Stimulated activated CD4-positive, alpha-beta T cell treated with anti-CD3 and anti-CD28 coated beads, TNF-alpha, amount 100 ng/mL, for 24 hours (primary cell): ENCODE data around the gene IQGAP3.
A peak's percentile ranks its signal among the peaks of the same experiment; 100 is the strongest.

ENCODE experiments used
- DNase-seq, 3 experiments: peaks; one replicate each; pipeline ENCODE4 v3.0.0-alpha.2; 2020; ENCODE audit warnings: low read depth in 3 of 3

Gene IQGAP3

DNA sequence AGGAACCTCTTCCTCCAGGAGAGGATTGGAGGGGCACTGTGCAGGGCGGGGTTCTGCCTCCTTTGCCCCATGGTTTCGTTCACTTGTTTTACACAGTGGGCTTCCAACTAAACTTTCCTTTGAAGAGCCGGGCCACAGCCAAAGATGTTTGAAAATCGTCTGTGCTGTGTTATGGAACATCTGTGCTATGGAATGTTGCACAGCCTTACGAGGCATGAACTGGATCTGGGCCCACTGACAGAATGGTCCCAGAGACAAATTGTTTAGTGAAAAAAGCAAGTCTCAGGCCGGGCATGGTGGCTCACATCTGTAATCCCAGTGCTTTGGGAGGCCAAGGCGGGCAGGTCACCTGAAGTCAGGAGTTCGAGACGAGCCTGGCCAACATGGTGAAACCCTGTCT is 59.2 kb downstream of the IQGAP3 start:
- no peak for DNase-seq

DNA sequence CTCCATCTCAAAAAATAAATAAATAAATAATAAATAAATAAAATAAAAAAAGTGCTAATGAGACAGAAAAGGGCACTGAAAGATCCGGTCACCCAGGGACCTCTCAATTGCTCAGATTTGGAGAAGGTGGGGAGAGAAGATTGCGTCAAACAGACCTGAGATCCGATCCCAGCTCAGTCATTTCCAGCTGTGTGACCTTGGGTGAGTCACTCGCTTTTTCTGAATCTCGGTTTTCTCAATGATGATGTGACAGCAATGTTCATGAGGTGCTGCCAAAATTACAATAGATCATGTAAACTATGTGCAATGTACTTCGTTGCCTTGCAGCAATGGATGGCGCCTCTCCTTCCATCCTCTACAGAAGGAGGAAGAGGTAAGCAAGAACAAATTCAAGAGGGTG is 60.7 kb downstream of the IQGAP3 start:
- DNase-seq: no peak

DNA sequence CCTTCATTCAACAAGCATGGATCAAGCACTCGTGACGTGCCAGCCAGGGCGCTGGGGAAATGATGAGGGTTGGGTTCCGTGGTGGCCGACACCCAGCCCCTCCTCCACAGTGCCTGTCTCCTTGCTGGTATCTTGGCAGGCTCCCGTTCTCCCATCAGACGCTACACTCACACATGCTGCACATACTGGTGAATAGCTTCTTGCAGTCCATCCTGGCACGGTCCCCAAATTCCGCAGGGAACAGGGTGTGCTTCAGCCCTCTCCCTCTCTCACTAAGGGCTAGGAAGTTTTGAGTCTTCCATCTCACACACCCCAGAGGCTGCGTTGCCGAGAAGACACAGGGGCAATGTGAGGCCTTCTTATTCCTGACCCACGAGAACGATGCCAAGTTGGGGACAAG is 61.7 kb downstream of the IQGAP3 start:
- DNase-seq: no peak

DNA sequence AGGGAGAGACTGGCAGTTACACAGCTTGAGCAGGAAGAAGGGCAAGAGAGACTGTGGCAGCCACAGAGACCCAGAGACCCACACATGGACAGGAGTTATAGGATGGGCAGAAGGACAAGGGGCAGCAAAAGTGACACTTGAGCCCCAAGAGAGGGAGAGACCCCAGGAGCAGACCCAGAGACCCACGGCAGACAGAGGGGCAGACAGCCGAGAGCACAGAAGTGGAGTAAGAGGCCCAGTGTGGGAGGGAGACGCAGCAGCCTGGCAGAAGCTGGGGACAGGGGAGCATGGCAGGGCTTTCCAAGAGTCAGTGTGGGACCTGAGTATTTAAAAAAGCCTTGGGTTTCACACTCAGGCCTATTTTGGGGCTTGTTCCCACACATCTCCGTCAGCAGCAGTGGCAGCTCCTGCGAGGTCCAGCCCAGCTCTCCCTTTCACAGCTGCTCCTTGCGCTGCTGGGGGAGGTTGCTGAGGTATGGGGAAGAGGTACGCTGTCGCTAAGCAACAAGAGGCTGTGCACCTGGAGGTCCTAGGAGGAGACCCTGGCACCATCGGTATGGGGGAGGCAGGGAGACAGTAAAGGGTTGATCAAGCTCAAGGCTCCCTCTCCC is 62.8 kb downstream of the IQGAP3 start:
- DNase-seq: no peak

DNA sequence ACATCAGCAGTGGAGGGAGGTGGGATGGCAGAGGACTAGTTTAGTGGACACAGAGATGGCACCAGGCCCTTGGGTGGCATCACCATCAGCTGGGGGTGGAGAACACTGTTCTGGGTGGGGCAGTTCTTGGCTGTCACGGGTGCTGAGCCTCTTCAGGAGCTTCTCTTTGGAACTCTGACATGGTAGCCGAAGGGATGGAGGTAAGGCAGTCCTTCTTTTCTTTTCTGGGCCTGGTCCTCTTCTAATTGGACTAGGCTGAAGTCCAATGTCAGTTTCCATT is 63.5 kb downstream of the IQGAP3 start:
- no peak for DNase-seq

DNA sequence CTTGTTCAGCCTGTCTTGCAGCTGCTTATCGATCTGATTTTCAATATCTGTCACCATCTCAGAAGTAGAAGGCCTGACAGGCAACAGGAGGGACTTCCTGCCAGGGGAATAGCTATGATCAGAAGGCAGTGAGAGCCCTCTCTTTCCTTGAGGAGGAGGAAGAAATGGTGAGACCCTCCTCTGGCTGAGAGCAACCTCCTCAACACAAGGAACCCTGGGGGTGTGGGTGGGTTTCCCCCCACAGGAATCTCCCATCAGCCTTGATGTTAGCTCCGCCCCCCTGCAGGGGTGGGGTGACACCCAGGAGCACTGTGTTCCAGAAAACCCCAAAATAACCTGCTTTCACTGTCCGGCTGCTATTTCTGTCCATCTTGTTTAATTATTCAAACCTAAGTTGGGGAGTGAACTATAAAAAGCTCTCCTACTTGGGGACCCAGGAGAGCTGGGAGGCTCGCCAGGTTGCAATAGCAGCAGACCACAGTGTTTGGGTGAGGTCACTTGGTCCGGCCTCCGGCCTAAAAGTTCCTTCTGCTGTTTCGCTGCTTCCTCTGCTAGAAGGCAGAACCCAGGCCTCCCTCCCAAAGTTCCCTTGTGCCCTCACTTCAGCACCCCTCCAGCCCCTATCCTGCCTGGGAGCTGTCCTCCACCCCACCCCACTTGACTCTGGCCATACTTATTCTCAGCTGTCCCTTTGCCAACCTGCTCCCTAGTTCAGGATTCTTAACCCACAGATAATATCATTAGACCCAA is 64.0 kb downstream of the IQGAP3 start:
- no peak for DNase-seq

DNA sequence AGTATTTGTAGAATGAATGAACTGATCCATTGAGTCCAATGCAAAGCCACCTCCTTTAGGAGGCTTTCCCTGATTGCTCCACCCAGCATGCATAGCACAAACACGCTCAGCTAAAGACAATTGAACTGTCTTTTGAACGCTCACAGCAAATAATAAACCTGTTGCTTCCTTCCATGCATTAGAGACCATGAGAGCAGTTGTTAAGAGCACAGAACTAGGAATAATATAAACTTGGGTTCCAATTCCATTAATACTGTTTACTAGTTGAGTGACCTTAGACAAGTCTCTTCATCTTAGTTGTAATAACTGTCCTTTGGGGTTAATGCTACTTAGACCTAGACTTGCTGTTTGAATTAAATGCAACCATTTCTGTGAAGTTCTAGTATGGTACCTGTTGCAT is 65.9 kb downstream of the IQGAP3 start:
- no peak for DNase-seq

DNA sequence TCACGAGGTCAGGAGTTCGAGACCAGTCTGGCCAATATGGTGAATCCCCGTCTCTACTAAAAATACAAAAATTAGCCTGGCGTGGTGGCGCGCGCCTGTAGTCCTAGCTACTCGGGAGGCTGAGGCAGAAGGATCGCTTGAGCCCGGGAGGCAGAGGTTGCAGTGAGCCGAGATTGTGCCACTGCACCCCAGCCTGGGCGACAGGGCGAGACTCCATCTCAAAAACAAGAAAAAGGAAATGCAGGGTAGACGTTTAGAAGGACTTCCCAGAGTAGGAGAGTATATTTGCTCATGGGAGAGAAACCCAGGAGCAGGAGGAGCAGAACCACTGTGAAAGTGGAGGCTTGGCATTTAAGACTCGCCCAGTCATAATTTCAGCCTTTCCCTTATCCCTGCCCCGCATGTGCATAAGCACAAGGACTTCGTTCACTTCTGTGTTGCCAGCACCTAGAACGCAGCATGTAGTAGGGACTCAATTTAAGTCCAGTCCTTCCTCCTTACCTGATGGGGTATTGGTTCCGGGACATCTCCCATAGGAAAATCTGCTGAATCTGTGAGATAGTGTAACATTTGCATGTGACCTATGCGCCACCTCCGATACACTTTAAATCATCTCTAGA is 66.6 kb downstream of the IQGAP3 start:
- DNase-seq: no peak

DNA sequence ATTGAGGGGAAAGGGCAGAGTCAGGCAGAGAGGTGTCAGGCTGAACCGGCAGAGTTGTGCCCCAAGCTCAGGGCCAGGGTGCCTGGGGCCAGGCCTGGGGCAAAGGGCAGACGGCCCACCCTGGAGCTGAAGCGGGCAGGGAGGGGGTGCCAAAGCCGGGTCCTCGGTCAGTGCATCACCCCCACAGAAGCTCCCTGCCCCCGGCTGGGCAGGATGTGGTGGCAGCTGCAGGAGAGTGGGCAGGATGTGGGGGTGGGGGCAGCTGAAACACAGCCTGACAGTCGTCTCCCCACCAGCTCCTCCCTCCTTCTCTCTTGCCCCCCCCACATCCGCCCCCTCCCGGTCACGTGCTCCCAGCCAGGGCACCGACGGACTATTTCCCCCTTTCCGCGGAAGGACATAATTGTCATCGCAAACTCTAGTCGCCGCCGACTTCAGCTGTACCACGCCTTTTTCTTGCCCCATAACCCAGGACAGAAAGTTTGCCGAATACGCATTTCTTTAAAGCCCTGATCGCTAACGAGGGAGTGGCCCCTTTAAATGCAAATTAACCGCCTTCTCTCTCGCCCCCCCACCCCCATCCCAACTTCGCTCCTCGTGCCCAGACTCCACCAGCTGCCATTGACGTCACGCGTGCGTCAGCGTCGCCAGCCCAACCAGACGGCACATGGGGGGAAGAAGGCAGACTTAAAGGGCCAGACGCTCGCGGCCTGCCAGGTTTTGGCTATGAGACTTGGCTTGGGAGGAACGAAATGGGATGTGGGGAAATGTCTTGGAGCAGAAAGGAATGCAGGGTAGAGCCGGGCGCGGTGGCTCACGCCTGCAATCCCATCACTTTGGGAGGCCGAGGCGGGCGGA is 67.3 kb downstream of the IQGAP3 start:
- DNase-seq: peak; percentile 97 to 98 (median 98)

DNA sequence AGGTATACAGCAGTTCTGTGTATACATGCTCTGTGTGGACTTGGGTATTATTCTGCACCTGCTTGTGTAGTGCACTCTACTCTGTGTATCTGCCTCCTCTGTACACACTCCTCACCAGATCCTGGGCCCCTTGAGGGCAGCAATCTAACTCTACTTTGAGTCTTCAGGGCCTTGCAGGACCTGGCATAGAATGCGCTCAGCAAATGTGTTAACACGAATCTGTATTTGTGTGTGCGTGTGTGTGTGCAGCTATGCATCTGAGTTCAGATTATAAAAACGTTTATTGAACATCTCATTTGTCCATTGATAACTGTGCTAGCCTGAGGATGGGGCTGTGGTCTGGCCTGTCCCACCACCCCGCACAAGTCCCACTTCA is 67.9 kb downstream of the IQGAP3 start:
- DNase-seq: no peak

DNA sequence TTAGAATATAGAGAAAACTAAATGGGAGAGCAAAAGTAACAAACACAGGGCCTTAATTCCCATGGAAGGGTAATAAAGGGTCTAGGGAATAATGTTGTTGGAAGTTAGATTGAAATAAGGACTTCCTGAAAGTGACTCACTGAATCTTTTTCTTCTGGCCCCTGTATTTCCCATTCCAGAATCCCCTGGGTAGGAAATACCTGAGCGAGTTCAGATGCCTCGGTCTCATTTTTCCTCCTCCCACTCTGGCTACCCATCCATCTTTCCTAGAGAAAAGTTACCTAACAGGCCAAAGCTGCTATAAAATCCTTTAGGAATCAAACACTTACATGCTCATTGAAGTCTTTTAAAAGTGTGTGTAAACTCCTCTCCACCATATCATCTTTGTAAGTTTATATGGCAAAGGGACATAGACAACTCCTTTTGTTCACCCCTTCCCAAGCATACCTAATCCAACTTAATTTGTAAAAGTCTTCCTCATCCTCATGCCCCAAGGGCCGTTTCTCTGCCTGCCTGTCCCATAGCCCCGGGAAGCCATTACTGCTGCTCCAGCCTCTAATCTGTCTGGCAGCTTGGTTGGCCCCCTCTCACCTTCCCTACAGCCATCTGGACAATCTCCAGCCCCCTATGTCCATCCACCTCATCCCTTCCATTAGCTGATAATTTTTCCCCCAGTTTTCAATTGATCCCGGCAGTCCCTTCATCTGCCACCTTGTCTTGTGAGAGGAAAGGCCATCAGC is 68.5 kb downstream of the IQGAP3 start:
- no peak for DNase-seq

DNA sequence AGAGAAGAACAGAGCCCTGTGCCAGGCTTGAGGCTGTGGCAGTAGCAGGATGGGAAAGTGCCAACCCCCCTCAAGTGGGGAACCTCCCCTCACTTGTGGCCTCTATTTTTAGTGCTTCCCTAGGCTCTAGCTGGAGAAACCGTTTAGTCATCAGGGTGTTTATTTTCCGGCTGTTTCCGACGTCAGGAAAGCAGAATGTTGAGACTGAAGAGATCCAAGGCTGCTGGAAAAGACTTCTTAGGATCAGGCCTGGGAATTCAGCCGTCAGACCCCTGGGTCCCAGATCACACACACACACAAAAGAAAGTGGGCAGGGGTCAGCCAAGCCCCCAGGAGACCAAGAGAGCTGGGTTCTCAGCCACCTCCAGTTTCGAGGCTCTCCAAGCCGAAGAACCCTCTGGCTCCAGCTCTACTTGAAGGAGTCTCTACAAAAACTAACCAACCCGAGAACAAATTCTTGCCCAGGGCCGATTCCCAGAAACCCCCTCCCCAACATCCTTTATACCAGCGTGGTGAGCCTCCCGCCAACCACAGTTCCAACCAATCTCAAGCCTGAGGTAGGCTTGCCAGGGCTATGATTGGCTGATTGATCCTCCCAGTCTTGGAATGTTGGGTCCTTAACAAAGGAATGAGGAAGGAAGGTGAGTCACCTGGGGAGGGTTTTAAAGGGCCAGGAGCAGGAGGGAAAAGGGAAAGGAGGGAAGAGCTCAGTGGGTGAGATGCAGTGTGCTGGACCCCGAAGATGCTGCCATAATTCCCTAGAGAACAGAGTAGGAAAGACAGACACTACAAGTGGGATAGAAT is 69.3 kb downstream of the IQGAP3 start:
- DNase-seq: no peak

DNA sequence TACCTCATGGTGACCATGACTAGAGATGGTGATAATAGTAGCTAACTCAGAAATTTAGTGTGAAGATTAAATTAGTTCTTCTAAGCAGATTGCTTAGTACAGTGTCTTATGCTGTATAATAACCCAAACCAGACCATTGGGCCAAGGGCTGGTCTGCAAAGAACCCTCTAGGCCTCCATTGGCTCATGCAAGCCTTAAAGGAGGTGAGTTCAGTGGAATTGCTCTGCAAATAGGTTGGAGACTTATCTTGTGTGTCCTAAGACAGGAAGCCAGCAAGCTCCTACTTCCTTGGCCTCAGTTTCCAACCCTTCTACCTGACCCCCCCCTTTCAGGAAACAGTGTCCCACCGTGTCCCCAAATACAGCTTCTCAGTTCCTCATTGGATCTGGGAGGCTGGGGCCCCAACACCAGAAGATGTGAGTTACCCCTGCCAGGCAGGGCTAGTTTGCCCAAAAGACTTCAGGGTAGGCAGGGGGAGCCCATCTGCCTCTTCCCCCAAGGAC is 69.9 kb downstream of the IQGAP3 start:
- DNase-seq: no peak

DNA sequence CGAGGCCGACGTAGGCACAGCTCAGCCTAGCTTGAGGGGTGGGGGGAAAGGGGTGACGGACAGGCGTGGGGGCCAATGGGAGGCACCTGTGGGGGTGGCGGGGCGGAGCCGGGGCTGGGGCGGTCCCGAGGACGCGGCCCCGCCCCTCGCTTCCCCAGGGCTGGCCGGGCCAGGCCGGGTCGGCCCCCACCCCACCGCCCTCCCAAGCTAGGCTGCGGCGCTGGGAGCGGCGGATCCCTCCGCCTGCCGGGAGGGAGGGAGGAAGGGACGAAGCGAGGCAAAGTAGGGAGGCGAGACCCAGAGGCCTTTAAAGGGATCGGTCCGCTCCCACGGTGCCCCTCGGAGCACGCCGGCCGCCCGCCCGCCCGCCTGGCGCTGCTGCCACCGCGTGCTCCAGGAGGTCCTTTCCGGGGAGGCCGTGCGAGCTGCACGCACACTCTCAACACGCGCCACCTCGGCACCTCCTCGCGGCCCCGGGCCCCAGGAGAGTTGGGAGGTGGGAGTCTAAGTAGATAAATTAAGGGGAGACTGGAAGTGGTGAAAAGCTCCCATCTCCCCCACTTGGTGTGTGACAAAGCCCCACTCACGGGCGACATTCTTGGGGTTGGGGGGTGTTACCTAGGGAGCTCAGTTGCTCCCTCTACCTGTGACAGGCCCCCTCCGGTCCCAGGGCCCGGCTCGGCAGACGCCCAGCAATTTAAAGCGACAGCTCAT is 71.4 kb downstream of the IQGAP3 start:
- peak; percentile 82 to 91 (median 90) for DNase-seq

DNA sequence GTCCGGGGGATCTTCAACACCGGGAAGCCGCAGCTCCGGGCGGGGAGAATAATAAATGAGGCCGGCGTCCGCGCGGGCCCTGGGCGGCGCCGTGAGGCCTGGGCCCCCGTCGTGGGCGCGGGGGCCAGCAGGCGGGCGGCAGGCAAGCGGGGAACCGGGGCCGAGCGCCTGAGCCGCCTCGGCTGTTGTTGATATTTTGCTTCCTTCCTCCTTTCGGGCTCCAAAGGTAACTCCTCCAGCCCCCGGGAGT is 71.9 kb downstream of the IQGAP3 start, which contains the start of gene MEF2D:
MEF2D (minus strand) TSS at position 233 of the 250 bp plus-strand sequence. CDS start 17,483 bp downstream, outside the sequence.
- no peak for DNase-seq

DNA sequence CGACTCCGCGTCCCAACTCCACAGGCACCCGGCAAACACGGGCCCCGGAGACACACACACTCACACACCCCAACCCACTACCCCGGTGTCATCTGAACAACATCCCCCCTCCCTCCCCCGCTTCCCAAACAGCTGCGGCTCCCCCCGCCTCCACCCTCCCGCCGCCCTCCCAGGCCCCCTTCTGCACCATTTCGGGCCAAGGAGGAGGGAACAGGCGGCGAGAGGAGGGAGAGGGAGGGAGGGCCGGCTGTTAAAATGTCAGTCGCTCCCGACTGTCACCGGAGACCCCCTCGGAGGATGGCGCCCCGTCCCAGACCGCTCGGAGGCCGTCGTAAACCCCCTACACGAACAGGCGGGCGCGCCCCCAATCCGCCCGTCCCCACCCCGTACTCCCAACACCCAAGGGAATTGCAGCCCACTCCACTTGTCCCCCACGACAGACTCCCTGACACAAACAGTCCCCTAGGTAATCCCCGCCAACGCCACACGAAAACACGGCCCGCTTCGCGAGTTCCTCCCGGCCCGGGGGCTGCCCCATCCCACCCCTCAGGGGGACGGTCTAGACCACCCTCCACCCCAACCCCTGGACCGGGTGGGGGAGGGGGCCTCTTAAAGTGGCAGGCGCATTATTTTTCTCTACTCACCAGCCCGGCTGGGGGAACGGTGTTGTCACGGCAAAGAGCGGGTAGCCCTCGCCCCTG is 72.4 kb downstream of the IQGAP3 start:
- DNase-seq: peak in 1 of 3 experiments; percentile 33

DNA sequence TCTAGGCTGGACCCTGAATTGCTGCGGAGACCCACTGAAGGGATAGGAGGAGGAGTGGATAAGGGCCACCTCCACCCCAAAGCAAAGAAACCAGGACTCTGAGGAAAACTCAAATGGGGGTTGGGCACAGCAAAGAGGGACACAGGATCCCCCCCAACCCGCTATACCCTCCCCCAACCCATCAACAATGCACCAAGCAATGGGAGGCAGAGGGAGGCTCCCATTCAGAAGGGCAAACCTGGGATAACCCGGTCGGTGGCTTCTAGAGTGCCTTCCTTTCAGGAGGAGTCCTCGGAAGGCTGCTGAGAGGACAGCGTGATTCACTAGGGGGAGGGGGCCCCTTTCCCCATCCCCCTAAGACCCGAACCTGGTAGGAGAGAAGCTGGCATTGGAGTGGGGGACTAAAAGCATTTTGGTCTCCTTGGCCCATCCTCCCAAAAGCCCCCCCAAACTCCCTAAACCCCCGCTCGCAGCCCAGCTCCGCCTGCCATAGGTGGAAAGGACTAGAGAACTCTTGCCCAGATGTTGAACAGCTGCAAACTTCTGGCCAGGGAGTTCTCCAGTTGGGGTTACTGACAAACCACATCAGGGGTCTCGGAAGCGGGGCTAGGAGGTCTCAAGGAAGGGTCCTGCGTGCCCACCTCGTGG is 73.0 kb downstream of the IQGAP3 start:
- DNase-seq: no peak

DNA sequence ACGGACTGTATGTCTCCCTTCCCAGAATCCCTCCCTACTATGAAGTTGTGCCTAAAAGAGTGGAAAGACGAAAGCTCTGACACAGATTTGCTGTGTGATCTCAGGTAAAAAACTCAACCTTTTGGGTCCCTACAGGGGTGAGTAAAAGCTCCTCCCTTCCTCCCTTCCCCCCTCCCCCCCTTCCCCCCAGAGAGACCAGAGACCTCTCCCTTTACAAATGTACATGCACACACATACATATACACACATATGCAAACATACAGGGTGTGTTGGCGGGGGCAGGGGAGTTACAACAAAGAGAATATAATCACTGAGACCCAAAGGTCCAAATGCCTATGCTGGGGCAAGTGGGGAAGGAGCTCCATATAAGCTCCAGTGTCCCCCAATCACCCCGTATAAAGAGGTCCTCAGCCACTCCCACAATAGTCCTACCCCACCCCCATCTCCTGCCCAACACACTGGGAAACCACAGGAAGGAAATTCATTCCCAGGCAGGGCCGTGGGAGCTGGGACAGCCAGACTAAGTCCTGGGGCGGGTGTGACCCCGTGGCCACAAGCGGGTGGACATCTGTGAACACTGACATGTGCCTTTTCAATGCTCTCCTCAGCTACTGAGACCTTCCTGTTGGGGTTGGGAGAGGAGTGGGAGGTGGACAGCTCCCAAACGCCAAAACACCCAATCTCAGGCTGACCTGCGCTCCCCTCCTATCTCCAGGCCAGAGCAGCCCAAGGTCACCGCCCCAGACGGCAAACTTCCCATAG is 73.8 kb downstream of the IQGAP3 start:
- no peak for DNase-seq
